Gastrocnemius medialis (tissue), 4 donors: Measurements from ENCODE around the gene ADAMTS2.

Experiments
- CTCF ChIP-seq, 5 experiments: fragments of 450-650 bp in 3 of 5; fragments of 200-600 bp in 2 of 5; sonication (generic) in 2 of 5; IDR thresholded peaks in 4 of 5; conservative IDR thresholded peaks in 1 of 5; 1 replicate in 4 of 5; 2 replicates in 1 of 5; pipeline ENCODE4 v1.5.1; 2016 to 2019; ENCODE audit warnings: antibody characterized with exemption in 5 of 5, mild to moderate bottlenecking in 3 of 5, moderate library complexity in 3 of 5
- POLR2A ChIP-seq, 2 donors: fragments of 450-650 bp; IDR thresholded peaks; one replicate each; pipeline ENCODE4 v1.6.1; 2017; ENCODE audit warnings: antibody characterized with exemption in 2 of 2, mild to moderate bottlenecking in 2 of 2, moderate library complexity in 2 of 2

GRCh38 chr5:179307013-179307800 lies 38.1 kb downstream of the ADAMTS2 start:
- no peak for TF ChIP-seq CTCF (IDR thresholded peaks at IDR 0.05 in 4 of 5, conservative IDR thresholded peaks at IDR 0.05 in 1 of 5)
- no peak for TF ChIP-seq POLR2A (IDR thresholded peaks at IDR 0.05)
